GM21447 (cell line): ENCODE measurements around the gene PDGFD.

Experiments used
- ATAC-seq: cut with Tn5 transposase; IDR thresholded peaks from one replicate; pipeline ENCODE4 v1.9.1; 2021; ENCODE audit not compliant: unreplicated experiment

PDGFD gene

GRCh38 chr11:103963648-103964047, 200.3 kb downstream of the PDGFD start:
- no peak for ATAC-seq

GRCh38 chr11:103961010-103961409, 202.9 kb downstream of the PDGFD start:
- no peak for ATAC-seq

- ATAC-seq, result no peak
Observed at GRCh38 chr11:103960108-103960507, 203.8 kb downstream of the PDGFD start.

- peak; percentile 97 for ATAC-seq
Observed at GRCh38 chr11:103959279-103959942, 204.5 kb downstream of the PDGFD start.

GRCh38 chr11:103958475-103959215, 205.3 kb downstream of the PDGFD start:
- peak; percentile 58 for ATAC-seq

GRCh38 chr11:103953797-103954486, 210.0 kb downstream of the PDGFD start:
- no peak for ATAC-seq

- ATAC-seq, result no peak
Observed at GRCh38 chr11:103949781-103950180, 214.2 kb downstream of the PDGFD start.

- no peak for ATAC-seq
Observed at GRCh38 chr11:103948187-103948763, 215.7 kb downstream of the PDGFD start.

- no peak for ATAC-seq
Observed at GRCh38 chr11:103947546-103947919, 216.4 kb downstream of the PDGFD start.

- no peak for ATAC-seq
Observed at GRCh38 chr11:103946793-103947545, 217.0 kb downstream of the PDGFD start.

GRCh38 chr11:103944251-103944940, 219.6 kb downstream of the PDGFD start:
- ATAC-seq, result no peak

GRCh38 chr11:103942646-103943045, 221.3 kb downstream of the PDGFD start:
- ATAC-seq, result no peak

- ATAC-seq, result no peak
Observed at GRCh38 chr11:103940551-103940950, 223.4 kb downstream of the PDGFD start.

- no peak for ATAC-seq
Observed at GRCh38 chr11:103939694-103940093, 224.3 kb downstream of the PDGFD start.

GRCh38 chr11:103936059-103936458, 227.9 kb downstream of the PDGFD start:
- ATAC-seq, result no peak

- ATAC-seq, result no peak
Observed at GRCh38 chr11:103935219-103935618, 228.7 kb downstream of the PDGFD start.

- ATAC-seq, result peak; percentile 91
Observed at GRCh38 chr11:103929170-103929903, 234.6 kb downstream of the PDGFD start.

- ATAC-seq, result peak; percentile 5
Observed at GRCh38 chr11:103928802-103929161, 235.2 kb downstream of the PDGFD start.

- ATAC-seq, result no peak
Observed at GRCh38 chr11:103928040-103928801, 235.7 kb downstream of the PDGFD start.
